Epithelial cell of esophagus (primary cell): ENCODE data around the gene THSD7B.

ENCODE experiments used
- DNase-seq: peaks from one replicate; pipeline ENCODE4 v3.0.0; 2010; ENCODE audit warnings: low read depth
- H3K4me3 ChIP-seq: 2 replicates; pipeline ENCODE4 v1.5.1; 2011; ENCODE audit warnings: mild to moderate bottlenecking, low read length, control low read depth
- TF ChIP-seq, protein P1 (sequence below): IDR thresholded peaks from 2 replicates; pipeline ENCODE4 v1.5.1; 2011; ENCODE audit warnings: low read depth, mild to moderate bottlenecking, low read length, control low read depth, inconsistent platforms; ENCODE audit not compliant: insufficient read depth; ENCODE audit errors: missing control alignments

The THSD7B gene

DNA sequence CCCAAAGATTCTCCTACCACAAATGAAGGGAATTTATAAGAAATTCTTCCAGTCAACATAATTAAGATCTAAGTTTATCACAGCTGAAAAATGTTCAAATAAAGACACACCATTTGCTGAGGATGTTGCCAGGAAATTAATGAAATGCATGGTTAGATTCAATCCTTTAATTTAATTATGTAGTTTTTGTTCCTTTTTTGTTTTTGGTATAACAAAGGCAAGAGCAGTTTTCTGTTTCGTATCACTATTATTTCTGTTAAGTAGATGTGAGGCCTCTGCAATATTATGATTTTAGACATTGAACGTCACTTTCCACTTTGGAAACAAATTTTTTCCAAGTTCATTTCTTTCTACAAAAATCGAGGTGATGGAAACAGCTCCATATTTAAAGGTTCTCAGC is 440.0 kb downstream of the THSD7B start:
- TF ChIP-seq, protein P1, sequence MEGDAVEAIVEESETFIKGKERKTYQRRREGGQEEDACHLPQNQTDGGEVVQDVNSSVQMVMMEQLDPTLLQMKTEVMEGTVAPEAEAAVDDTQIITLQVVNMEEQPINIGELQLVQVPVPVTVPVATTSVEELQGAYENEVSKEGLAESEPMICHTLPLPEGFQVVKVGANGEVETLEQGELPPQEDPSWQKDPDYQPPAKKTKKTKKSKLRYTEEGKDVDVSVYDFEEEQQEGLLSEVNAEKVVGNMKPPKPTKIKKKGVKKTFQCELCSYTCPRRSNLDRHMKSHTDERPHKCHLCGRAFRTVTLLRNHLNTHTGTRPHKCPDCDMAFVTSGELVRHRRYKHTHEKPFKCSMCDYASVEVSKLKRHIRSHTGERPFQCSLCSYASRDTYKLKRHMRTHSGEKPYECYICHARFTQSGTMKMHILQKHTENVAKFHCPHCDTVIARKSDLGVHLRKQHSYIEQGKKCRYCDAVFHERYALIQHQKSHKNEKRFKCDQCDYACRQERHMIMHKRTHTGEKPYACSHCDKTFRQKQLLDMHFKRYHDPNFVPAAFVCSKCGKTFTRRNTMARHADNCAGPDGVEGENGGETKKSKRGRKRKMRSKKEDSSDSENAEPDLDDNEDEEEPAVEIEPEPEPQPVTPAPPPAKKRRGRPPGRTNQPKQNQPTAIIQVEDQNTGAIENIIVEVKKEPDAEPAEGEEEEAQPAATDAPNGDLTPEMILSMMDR = no peak
- no peak overlapping the region for H3K4me3 ChIP-seq
- no peak for DNase-seq

DNA sequence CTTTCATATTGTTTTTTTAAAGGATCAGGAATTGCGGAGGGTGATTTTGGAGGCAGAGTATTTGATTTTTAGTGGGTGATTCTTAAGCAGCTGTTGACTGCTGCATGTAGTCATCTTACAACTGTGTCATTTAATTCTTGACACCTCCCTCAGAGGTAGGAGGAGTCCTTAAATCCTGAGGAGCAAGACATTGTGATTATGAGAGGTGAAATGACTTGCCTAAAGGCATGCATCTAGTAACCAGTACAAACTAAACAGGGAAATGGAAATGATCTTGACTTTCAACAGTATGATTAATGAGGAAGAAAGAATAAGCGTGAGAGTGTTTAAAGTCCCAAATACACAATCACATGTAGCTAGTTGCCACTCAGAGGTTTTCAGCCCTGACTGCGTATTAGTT is 440.7 kb downstream of the THSD7B start:
- peak; percentile 78 for DNase-seq
- TF ChIP-seq, protein P1 = no peak
- no peak overlapping the region for H3K4me3 ChIP-seq

DNA sequence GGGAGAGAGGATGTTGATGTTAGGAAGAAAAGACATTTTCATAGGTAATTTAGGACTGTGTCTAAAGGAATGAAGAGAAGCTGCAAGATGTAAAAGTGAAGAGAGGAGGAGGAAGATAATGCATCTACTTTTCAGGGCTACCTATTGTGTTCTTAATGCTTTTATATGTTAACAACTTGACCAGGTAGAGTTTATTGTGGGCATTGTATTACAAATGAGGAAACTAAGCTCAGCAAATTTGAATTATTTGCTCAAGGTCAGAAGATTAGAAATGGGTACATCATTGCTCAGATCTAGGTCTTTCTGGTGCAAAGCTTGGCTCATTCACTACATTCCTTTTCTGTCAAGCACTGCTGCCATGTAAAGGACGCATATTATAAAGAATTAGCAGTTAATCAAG is 441.7 kb downstream of the THSD7B start:
- no peak overlapping the region for H3K4me3 ChIP-seq
- TF ChIP-seq, protein P1 = no peak
- no peak for DNase-seq

DNA sequence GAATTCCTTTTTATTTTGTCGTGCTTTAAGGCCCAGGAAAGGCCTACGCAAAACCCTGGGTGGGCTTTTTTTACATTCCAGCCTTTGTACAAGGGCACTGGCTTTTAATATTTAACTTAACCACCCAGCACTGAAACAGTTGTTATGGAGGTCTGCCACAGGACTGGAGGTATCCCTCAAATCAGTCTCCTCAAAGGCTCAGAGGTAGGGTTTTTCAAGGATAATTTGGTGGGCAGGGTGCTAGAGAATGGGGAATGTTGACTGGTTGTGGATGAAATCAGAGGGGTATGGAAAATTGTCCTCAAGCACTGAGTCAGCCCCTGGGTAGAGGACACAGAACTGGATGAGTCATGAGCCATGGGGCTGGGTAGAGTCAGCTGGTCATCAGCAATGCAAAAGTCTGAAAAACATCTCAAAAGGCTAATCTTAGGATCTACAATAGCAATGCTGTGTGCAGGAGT is 443.1 kb downstream of the THSD7B start:
- peak; percentile 51 for DNase-seq
- TF ChIP-seq, protein P1 = no peak

DNA sequence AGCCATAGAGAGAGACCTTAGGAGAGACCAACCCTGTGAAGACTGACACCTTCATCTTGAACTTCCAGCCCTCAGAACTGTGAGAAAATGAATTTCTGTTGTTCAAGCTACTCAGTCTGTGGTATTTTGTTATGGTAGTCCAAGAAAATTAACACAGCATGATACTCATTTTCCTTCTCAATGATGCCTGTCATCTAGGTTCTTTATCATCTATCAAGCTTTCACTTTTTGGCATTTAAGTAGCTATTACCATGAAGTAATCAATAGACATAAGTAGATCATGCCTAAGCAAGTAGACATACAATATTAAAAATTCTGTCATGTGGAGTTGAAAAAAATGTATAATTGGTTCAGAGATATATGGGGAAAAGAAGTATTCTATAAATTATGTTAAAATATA is 444.7 kb downstream of the THSD7B start:
- TF ChIP-seq, protein P1 = no peak
- no peak for DNase-seq

More for the DNA sequence above, 443.1 kb downstream of the THSD7B start:
- no peak overlapping the region for H3K4me3 ChIP-seq

DNA sequence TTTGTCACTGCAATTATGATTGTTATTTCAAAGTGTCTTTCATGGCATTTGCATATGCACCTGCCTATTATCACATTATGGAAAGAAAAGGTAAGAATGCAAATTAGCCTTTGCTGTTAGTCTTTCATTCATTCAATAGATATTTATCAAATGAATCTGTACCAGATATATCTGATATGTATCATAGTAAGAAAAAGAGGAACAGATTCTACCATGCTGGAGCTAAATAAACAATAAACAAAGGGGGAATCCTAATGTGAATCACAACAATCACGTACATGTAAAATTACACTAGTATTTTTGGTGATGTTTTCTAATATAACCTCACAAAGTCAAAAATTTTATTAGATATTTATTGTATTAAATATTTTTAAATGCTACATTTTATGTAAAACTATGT is 446.4 kb downstream of the THSD7B start:
- TF ChIP-seq, protein P1 = no peak
- DNase-seq = no peak

More for the DNA sequence above, 444.7 kb downstream of the THSD7B start:
- no peak overlapping the region for H3K4me3 ChIP-seq

DNA sequence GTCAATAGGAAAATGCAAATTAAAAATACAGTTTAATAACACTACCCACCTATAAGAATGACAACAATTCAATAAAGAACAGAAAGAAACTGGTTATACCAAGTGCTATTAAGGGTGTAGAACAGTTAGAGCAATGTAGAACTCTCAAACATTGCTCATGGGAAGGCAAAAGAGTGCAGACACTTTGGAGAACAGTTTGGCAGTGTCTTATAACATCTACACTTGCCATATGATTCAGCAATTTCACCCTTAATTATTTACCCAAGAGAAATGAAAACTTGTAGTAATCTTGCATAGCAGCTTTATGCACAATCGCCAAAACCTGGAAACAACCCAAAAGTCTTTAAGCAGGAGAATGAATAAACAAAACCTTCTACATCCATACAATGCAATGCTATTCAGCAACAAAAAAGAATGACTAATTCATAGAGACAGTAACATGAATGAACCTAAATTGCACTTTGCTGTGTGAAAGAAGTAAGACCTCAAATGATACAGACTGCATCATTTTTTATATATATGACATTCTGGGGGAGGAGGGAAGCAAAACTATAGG is 455.2 kb downstream of the THSD7B start:
- H3K4me3 ChIP-seq = no peak overlapping the region
- DNase-seq = peak; percentile 92
- TF ChIP-seq, protein P1 = no peak

More for the DNA sequence above, 446.4 kb downstream of the THSD7B start:
- H3K4me3 ChIP-seq = no peak overlapping the region
